ENCODE measurements around the gene OLFM2.
A peak's percentile ranks its signal among the peaks of the same experiment; 100 is the strongest.
"Not testable (repeated sequence)": the region's sequence is repeated elsewhere in the genome, so short reads cannot be mapped to it uniquely, and the experiment has no call there.

The OLFM2 gene

GRCh38 chr19:9943744-9944143, 7.4 kb upstream of the OLFM2 start:
- DNase-seq (ENCODE audit: low read depth in 2 of 2, low spot score in 1 of 2) = no peak

DNA sequence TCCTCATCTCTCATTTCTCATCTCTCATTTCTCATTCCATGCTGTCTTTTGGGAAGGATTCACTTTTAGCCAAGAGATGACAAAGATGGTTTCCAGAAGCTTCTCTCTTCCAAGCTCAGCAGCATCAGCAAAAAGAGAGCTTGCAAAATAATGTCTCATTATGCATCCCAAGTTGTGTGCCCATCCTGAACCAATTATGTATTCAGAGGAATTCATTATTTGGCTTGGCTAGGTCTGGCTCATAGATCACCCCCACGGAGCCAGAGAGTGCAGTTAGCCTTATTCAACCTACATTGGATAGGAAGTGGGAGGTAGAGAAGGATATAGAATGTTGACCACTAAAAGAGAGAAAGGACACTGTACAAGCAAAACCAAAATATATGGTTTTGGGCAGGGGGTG, 5.4 kb upstream of the OLFM2 start:
- DNase-seq (ENCODE audit: low read depth in 2 of 2, low spot score in 1 of 2) = no peak

DNA sequence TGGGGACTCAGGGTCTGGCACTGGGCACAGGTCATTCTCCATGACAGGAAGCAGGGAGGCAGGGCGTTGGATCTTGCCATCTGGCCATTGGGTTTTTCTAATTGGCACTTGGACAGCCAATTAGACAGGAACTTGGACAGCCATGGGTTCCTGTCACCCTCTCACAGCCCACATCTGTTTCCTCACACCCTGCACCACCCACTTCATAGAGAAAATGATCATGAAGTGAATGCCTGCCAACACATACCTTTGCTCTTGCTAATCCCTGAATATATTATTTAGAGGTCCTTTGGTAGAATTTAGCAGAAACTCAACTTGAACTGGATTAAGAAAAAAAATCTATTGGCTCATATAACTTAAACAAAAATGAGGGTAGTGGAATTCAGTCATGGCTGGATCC, 4.9 kb upstream of the OLFM2 start:
- no peak for DNase-seq (ENCODE audit: low read depth in 2 of 2, low spot score in 1 of 2)

DNA sequence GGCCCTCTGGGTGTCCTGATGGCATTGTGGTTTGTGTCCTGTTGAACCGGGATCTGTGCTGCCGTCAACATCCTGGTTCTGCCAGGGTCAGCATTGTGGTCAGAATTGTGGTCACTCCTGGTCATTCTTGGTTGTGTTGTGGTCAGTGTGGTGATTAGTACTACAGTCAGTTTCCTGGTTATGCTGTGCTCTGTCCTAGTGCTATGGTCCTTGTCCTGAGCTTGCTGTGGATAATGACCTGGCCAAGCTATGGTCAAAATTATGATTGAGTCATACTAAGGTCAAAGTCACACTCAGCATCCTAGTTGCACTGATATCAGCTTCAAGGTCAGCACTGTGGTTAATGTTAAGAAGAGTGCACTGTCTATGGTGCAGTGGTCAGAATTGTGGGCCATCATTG, 4.5 kb upstream of the OLFM2 start:
- DNase-seq (ENCODE audit: low read depth in 2 of 2, low spot score in 1 of 2) = no peak

- no peak for DNase-seq (ENCODE audit: low read depth in 2 of 2, low spot score in 1 of 2)
Observed at GRCh38 chr19:9939301-9939913, 3.1 kb upstream of the OLFM2 start.

- DNase-seq (ENCODE audit: low read depth in 2 of 2, low spot score in 1 of 2) = no peak
Observed at GRCh38 chr19:9937001-9937411, 691 bp upstream of the OLFM2 start.

GRCh38 chr19:9935506-9936325, 599 bp downstream of the OLFM2 start:
- no peak for DNase-seq (ENCODE audit: low read depth in 2 of 2, low spot score in 1 of 2)

GRCh38 chr19:9934132-9934950, 2.0 kb downstream of the OLFM2 start:
- DNase-seq (ENCODE audit: low read depth in 2 of 2, low spot score in 1 of 2) = peak; percentile 64 to 69

- no peak for DNase-seq (ENCODE audit: low read depth in 2 of 2, low spot score in 1 of 2)
Observed at GRCh38 chr19:9932835-9933234, 3.5 kb downstream of the OLFM2 start.

- DNase-seq (ENCODE audit: low read depth in 2 of 2, low spot score in 1 of 2) = no peak
Observed at GRCh38 chr19:9931629-9932028, 4.7 kb downstream of the OLFM2 start.

DNA sequence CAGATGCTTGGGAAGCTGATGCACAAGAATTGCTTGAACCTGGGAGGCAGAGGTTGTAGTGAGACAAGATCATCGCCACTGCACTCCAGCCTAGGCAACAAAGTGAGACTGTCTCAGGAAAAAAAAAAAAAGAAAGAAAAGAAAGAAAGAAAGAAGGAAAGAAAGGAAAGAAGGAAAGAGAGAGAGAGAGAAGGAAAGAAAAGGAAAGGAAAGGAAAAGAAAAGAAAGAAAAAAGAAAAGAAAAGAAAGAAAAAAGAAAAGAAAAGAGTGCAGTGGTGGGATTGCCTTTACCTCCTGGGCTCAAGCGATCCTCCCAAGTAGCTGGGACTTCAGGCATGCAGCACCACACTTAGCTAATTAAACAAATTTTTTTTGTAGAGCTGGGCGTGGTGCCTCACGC, 12.9 kb downstream of the OLFM2 start:
- DNase-seq (ENCODE audit: low read depth in 2 of 2, low spot score in 1 of 2) = no peak

- DNase-seq (ENCODE audit: low read depth in 2 of 2, low spot score in 1 of 2) = not testable (repeated sequence)
Observed at GRCh38 chr19:9922782-9923379, 13.4 kb downstream of the OLFM2 start.

- DNase-seq (ENCODE audit: low read depth in 2 of 2, low spot score in 1 of 2) = no peak
Observed at GRCh38 chr19:9917321-9917720, 19.0 kb downstream of the OLFM2 start.

GRCh38 chr19:9916719-9917118, 19.6 kb downstream of the OLFM2 start:
- DNase-seq (ENCODE audit: low read depth in 2 of 2, low spot score in 1 of 2) = no peak

GRCh38 chr19:9914315-9915207, 21.8 kb downstream of the OLFM2 start:
- peak; percentile 59 to 64 for DNase-seq (ENCODE audit: low read depth in 2 of 2, low spot score in 1 of 2)

GRCh38 chr19:9914001-9914314, 22.4 kb downstream of the OLFM2 start:
- no peak for DNase-seq (ENCODE audit: low read depth in 2 of 2, low spot score in 1 of 2)

DNA sequence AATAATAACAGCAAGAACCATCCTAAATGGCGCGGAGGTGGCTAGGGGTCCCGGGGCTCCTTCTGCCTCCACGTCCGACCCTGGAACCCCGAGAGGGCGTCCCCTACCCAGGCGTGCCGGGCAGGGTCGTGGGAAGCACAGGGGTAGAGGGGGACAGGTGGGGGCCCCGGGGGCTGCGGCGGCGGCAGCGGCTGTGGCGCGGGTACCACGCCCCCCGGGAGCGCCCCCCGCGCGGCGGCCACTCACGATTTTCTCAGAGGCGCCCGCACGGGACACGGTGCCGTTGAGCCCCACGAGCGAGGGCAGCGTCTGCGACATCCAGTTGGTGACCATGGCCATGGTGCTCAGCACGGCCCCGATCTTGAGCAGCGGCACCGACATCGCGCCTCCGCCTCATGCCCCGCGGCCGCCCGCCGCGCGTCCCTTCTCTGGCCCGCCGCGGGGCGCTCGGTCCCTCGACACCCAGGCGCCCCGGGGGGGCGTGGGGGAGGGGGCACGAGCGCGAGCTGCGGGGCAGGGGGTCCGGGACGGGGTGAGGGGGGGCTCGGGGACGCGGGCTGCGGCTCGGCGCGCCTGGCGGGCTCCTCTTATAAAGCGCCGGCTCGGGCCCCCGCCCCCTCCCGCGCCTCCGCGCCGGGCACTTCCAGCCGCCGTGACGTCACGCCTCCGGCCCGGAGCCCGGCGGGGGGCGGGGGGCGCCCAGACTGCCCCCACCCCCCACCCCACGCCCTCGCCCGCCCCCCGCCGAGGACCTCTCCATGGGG, 22.9 kb downstream of the OLFM2 start:
- DNase-seq (ENCODE audit: low read depth in 2 of 2, low spot score in 1 of 2) = no peak

DNA sequence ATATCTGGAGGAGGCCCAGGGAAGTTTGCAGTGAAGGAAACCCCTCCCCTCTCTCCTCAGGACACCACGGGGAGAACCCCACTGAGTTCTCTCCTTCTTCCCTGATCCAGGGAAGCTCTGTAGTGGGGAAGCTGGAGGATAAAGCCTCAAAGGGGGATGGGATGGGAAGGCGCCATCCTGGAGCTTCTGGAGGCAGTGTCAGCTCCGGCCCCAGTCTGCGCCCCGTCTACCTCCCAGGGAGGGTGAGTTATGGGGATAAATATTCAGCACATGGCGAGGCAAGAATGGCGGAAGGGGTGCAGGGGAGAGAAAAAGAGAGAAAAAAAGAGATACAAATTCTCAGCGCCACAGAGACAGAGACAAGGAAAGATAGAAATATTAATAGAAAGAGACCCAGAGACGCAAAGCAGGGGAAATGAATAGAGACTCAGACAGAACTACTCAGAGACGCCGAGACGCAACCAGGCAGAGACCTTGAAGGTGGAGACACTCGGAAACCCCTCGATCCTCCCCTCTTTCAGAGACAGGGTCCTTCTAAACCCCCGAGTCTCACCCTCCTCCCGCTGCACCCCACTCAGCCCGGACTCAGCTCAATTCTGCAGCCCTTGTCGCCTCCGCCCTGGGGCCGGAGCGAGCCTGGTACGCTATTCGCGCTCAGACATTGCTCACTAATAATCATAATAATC, 23.6 kb downstream of the OLFM2 start:
- DNase-seq (ENCODE audit: low read depth in 2 of 2, low spot score in 1 of 2) = no peak

DNA sequence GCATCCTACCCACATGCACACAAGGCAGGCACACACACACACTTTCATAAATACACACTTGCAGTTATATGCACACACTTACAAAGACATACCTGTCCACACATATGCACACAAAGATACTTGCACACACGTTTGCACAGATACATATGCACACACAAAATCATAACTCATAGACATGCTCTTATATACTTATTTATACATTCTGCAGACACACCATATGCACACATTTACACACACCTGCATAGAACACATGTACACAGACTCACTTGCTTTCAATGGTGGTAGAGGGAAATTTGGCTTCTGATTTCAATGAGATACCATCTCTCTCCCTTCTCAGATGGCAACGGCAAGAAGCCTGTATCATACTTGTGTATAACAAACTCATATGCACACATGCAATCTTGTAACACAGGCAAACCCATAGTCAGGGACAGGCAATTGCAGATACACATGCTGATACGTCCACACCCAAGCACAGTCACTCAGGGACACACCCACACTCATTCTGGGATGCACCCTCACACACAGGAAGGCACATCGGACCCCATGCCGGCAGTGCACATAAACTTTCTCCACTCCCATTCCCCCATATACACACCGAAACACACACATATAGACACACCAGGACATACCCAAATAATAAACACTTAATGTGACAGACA, 24.7 kb downstream of the OLFM2 start:
- DNase-seq (ENCODE audit: low read depth in 2 of 2, low spot score in 1 of 2) = no peak

Measured in stimulated activated CD8-positive, alpha-beta memory T cell treated with anti-CD3 and anti-CD28 coated beads, Interleukin-4, amount 100 ng/mL, for 1 hour (primary cell).